Activated CD8-positive, alpha-beta T cell treated with anti-CD3 and anti-CD28 coated beads, Interleukin-2, amount 10 ng/mL, durations not matched to agents 7 days and 5 days (primary cell): Measurements from ENCODE around the gene PLSCR3. TPM values are rescaled to one million over a fixed set of nuclear protein-coding genes. Genes with fewer than 3 reads are reported as not detected.

ENCODE experiments used
- ATAC-seq: fragments of 150-1000 bp; cut with Tn5 transposase; one replicate; pipeline ENCODE4 v1.10.0; 2021; ENCODE audit warnings: moderate library complexity
- CTCF ChIA-PET: fragments of 350-600 bp; sonication (Branson Sonifier 250); formaldehyde crosslinking; loops from one replicate; lab custom pipeline; 2021; ENCODE audit warnings: antibody characterized with exemption; lab: Charles Lee
- POLR2A ChIA-PET: fragments of 350-600 bp; sonication (Branson Sonifier 250); formaldehyde crosslinking; loops from one replicate; lab custom pipeline; 2021; ENCODE audit warnings: antibody characterized with exemption; lab: Charles Lee
- DNase-seq: peaks from one replicate; pipeline ENCODE4 v3.0.0-alpha.2; 2020
- H3K27ac Mint-ChIP-seq: one replicate; pipeline ENCODE4 v1.8.0; 2021; ENCODE audit warnings: mild to moderate bottlenecking, mixed read lengths
- H3K27me3 Mint-ChIP-seq: one replicate; pipeline ENCODE4 v1.8.0; 2021; ENCODE audit warnings: low read depth, mixed read lengths
- H3K36me3 Mint-ChIP-seq: one replicate; pipeline ENCODE4 v1.8.0; 2021; ENCODE audit warnings: low read depth, mixed read lengths
- H3K4me1 Mint-ChIP-seq: one replicate; pipeline ENCODE4 v1.8.0; 2021; ENCODE audit warnings: low read depth, mixed read lengths
- H3K4me3 Mint-ChIP-seq: one replicate; pipeline ENCODE4 v1.8.0; 2021; ENCODE audit warnings: mild to moderate bottlenecking, mixed read lengths
- H3K9me3 Mint-ChIP-seq: one replicate; pipeline ENCODE4 v1.8.0; 2022; ENCODE audit warnings: mixed read lengths; ENCODE audit not compliant: insufficient read depth
- total RNA-seq, 2 experiments: library from RNA; stranded (reverse); gene quantifications; one replicate each; pipeline ENCODE4 v1.2.3, GENCODE V29; 2021

The PLSCR3 gene
- total RNA-seq, 2 experiments from 2014 or later, result 87.9 to 92.6 TPM

DNA sequence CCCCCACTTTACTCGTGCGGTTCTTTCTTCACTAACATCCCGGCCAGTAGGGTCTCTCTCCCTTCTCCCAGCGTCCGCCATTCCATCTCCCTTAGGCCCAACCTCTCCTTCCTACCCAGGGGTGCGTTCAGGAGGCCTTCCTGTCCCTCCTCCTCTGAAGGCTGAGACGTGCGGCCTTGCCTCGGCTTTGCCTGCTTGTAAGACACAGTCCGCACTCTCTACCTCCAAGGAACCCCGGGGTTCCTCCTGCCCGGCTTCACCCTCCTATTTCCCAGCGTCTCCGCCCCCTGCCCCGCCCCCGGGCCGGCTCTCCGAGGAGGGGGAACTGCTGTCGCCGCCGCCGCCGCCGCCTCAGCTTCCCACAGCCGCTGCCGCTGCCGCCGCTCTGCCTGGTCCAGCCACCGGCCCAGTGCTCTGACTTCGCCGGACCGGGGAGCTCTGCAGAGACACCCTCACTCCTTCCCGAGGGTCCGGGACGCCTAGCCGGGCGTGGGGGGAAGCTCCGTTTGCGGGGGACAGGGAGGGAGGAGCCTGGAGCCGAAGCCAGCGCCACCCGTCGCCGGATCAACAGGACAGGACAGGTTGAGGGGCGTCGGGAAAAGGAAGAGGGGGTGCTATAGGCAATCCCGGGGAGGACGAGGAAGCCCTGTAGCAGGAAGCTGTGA lies 43.8 kb upstream of the PLSCR3 start:
- peak overlapping the region; percentile 95 for H3K4me3 Mint-ChIP-seq
- peaks cover 15% of the 10 kb centered on the region for H3K36me3 Mint-ChIP-seq
- CTCF ChIA-PET, result interaction anchor here (1.4 to 6.5 kb wide), 10 partner anchors 16 to 122 kb away, joined by 4 to 78 read pairs (median 20); partner anchors contain the start of genes ACAP1, NEURL4, POLR2A and SENP3
- DNase-seq (peak; percentile 73), ATAC-seq (no peak)
- peaks cover 17% of the 10 kb centered on the region for H3K27me3 Mint-ChIP-seq
- H3K27ac Mint-ChIP-seq, result peak overlapping the region; percentile 75
- H3K4me1 Mint-ChIP-seq, result peaks cover 43% of the 10 kb centered on the region
- POLR2A ChIA-PET, result interaction anchor here (0.6 to 3.0 kb wide), 6 partner anchors 20 to 249 kb away, joined by 3 to 12 read pairs (median 4); partner anchors contain the start of genes ACAP1, POLR2A and TP53
- H3K9me3 Mint-ChIP-seq, result no peaks in the 10 kb centered on the region

- CTCF ChIA-PET, result interaction anchor here (0.8 to 6.7 kb wide), 32 partner anchors 9 to 392 kb away, joined by 3 to 83 read pairs (median 10); partner anchors contain the start of genes ACAP1, CHRNB1, GABARAP and NEURL4
- POLR2A ChIA-PET, result interaction anchor here (0.8 to 3.8 kb wide), 13 partner anchors 8 to 250 kb away, joined by 4 to 41 read pairs (median 6); partner anchors contain the start of genes ACAP1, MPDU1, NEURL4 and POLR2A
- Mint-ChIP-seq H3K4me1 (peaks cover 43% of the 10 kb centered on the region), H3K4me3 (peak overlapping the region; percentile 95), H3K36me3 (peaks cover 15% of the 10 kb centered on the region), H3K27me3 (peaks cover 17% of the 10 kb centered on the region), H3K27ac (peak overlapping the region; percentile 75), H3K9me3 (no peaks in the 10 kb centered on the region)
- ATAC-seq, result no peak
- DNase-seq, result no peak
These were observed 43.1 kb upstream of the PLSCR3 start for GRCh38 chr17:7437369-7437863.

GRCh38 chr17:7436556-7437368 lies 42.4 kb upstream of the PLSCR3 start:
- Mint-ChIP-seq H3K36me3 (peaks cover 13% of the 10 kb centered on the region), H3K4me1 (peaks cover 43% of the 10 kb centered on the region), H3K4me3 (peak overlapping the region; percentile 95), H3K27ac (peak overlapping the region; percentile 98), H3K27me3 (peaks cover 17% of the 10 kb centered on the region), H3K9me3 (no peaks in the 10 kb centered on the region)
- POLR2A ChIA-PET, result interaction anchor here (0.7 to 3.8 kb wide), 20 partner anchors 9 to 251 kb away, joined by 3 to 41 read pairs (median 4); partner anchors contain the start of genes ACAP1, MPDU1, NEURL4 and NLGN2
- ATAC-seq, result peak; percentile 74
- peak; percentile 87 for DNase-seq
- CTCF ChIA-PET, result interaction anchor here (0.6 to 6.7 kb wide), 43 partner anchors 9 to 391 kb away, joined by 3 to 83 read pairs (median 6); partner anchors contain the start of genes ACAP1, CHRNB1, GABARAP and NEURL4

DNA sequence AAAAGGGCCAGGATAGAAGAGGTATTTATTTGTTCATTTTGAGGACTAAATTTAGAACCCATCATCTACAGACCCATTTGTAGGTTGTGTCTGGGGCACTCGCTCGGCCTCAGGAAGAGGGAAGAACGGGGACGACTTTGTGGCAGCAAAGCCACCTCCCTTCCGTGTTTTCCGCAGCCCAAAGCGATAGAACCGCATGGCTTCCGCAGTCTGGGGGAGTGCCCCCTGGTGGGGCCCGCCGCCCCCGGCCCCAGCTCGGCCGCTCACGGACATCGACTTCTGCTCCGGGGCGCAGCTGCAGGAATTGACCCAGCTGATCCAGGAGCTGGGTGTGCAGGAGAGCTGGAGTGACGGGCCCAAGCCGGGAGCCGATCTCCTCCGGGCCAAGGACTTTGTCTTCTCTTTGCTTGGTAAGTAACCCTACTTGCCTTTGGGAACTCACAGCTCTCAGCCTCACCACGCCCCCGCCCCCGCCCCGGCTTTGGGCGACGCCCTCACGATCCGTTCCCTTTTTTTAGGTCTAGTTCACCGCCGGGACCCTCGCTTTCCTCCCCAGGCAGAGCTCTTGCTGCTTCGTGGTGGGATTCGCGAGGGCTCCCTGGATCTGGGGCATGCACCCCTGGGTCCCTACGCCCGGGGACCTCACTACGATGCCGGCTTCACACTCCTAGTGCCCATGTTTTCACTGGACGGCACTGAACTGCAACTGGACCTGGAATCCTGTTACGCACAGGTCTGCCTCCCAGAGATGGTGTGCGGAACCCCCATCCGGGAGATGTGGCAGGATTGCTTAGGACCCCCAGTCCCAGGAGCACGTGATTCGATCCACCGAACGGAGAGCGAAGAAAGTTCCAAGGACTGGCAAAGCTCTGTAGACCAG lies 41.6 kb upstream of the PLSCR3 start:
- peak; percentile 35 for ATAC-seq
- ChIA-PET POLR2A (interaction anchor here (0.8 to 3.8 kb wide), 24 partner anchors 8 to 252 kb away, joined by 3 to 41 read pairs (median 4); partner anchors contain the start of genes ACAP1, CTDNEP1, NLGN2 and POLR2A), CTCF (interaction anchor here (0.6 to 6.7 kb wide), 44 partner anchors 10 to 390 kb away, joined by 3 to 83 read pairs (median 5); partner anchors contain the start of genes ACAP1, CHRNB1, GABARAP and MPDU1)
- Mint-ChIP-seq H3K36me3 (peaks cover 13% of the 10 kb centered on the region), H3K4me3 (peak overlapping the region; percentile 95), H3K27ac (peak overlapping the region; percentile 98), H3K4me1 (peaks cover 43% of the 10 kb centered on the region), H3K9me3 (no peaks in the 10 kb centered on the region), H3K27me3 (peaks cover 15% of the 10 kb centered on the region)
- peak; percentile 75 for DNase-seq

- no peaks in the 10 kb centered on the region for H3K9me3 Mint-ChIP-seq
- ChIA-PET CTCF (interaction anchor here (0.8 to 6.7 kb wide), 3 partner anchors 77 to 150 kb away, joined by 3 to 83 read pairs (median 6); partner anchors contain the start of genes SENP3 and TMEM95), POLR2A (interaction anchor here (0.6 to 1.4 kb wide), 4 partner anchors 12 to 255 kb away, joined by 3 to 6 read pairs (median 4); partner anchors contain the start of gene TP53)
- DNase-seq, result no peak
- no peak for ATAC-seq
- H3K27ac Mint-ChIP-seq, result no peak overlapping the region
- no peak overlapping the region for H3K4me3 Mint-ChIP-seq
- no peaks in the 10 kb centered on the region for H3K27me3 Mint-ChIP-seq
- H3K36me3 Mint-ChIP-seq, result peaks cover 4% of the 10 kb centered on the region
- H3K4me1 Mint-ChIP-seq, result peaks cover 17% of the 10 kb centered on the region
These were observed 38.0 kb upstream of the PLSCR3 start for GRCh38 chr17:7432296-7432695.

DNA sequence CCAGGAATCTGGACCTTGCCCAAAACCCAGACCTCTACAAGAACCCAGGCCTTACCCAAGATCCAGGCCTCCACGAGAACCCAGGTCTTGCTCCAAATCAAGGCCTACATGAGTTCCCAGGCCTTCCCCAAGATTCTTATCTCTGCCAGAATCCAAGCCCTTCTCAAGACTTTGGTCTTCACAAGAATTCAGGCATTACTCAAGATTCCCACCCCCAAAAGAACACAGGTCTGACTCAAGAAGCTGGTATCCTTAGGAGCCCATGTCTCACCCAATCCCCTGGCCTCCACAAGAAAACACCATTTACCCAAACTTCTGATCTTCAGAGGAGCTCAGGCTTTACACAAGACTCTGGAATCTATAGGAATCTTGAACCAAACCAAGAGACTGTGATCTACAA lies 36.9 kb upstream of the PLSCR3 start:
- no peak for DNase-seq
- H3K9me3 Mint-ChIP-seq, result no peaks in the 10 kb centered on the region
- H3K36me3 Mint-ChIP-seq, result no peaks in the 10 kb centered on the region
- peaks cover 8% of the 10 kb centered on the region for H3K4me1 Mint-ChIP-seq
- no peak overlapping the region for H3K27ac Mint-ChIP-seq
- ChIA-PET POLR2A (interaction anchor here (1.4 kb wide), 1 partner anchor 256 kb away, joined by 6 read pairs; the partner anchor contains the start of gene TP53), CTCF (interaction anchor here (0.8 to 6.7 kb wide), 3 partner anchors 76 to 149 kb away, joined by 3 to 83 read pairs (median 6); partner anchors contain the start of genes SENP3 and TMEM95)
- no peak overlapping the region for H3K4me3 Mint-ChIP-seq
- H3K27me3 Mint-ChIP-seq, result no peaks in the 10 kb centered on the region
- no peak for ATAC-seq

GRCh38 chr17:7429722-7430121 lies 35.4 kb upstream of the PLSCR3 start:
- POLR2A ChIA-PET, result no interaction called here
- H3K36me3 Mint-ChIP-seq, result no peaks in the 10 kb centered on the region
- H3K4me1 Mint-ChIP-seq, result peaks cover under 1% of the 10 kb centered on the region
- DNase-seq (no peak), ATAC-seq (no peak)
- no peaks in the 10 kb centered on the region for H3K27me3 Mint-ChIP-seq
- no peaks in the 10 kb centered on the region for H3K9me3 Mint-ChIP-seq
- H3K27ac Mint-ChIP-seq, result no peak overlapping the region
- H3K4me3 Mint-ChIP-seq, result no peak overlapping the region
- CTCF ChIA-PET, result no interaction called here

DNA sequence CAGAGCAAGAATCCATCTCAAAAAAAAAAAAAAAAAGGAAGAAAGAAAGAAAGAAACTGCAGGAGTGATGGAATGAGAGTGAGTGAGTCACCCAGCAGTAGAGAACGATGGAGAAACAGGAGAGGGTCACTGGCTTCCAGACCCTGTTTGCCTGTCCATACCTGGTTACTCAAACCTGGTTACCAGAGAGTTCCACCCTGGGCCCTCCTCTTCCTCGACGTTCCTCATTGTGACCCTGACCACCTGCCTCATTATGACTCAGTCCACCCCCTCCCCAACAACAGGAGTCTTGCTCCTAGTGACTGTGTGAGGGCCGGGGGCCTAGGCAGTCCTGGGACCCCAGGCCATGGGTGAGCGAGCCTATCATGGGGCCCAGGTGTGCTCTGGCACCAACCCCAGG lies 34.2 kb upstream of the PLSCR3 start, which contains the start of gene SPEM3:
TSS of gene SPEM3 (plus strand) at position 301 of the 400 bp plus-strand sequence. CDS start at position 347, 46 bp downstream.
- no peaks in the 10 kb centered on the region for H3K36me3 Mint-ChIP-seq
- H3K27me3 Mint-ChIP-seq, result no peaks in the 10 kb centered on the region
- POLR2A ChIA-PET, result no interaction called here
- H3K27ac Mint-ChIP-seq, result no peak within 1 kb of the TSS
- no peak within 1 kb of the TSS for H3K4me3 Mint-ChIP-seq
- ATAC-seq (no peak), DNase-seq (no peak)
- CTCF ChIA-PET, result no interaction called here
- H3K9me3 Mint-ChIP-seq, result no peaks in the 10 kb centered on the region
- H3K4me1 Mint-ChIP-seq, result no peaks in the 10 kb centered on the region

DNA sequence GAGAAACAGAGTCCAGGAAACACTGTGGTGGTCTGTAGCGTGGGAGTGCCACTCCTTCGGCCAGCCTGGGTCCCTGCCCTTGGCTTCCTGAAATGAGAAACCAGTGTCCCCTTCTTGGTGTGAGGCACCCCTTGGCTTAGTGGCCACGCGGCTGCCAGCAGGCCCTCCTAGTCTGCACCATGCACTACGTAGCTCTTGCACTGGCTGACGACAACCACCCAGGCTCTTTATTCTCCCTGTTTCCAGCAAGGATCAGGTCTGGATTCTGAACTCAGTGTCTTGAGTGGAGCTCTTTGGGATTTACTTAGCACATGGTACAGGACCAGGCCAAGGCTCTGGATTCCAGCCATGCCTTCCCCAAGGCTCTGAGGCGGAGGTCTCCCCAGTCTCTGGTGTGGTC lies 33.2 kb upstream of the PLSCR3 start:
- no peak for ATAC-seq
- no peak overlapping the region for H3K27ac Mint-ChIP-seq
- H3K4me1 Mint-ChIP-seq, result no peaks in the 10 kb centered on the region
- H3K9me3 Mint-ChIP-seq, result no peaks in the 10 kb centered on the region
- no peak for DNase-seq
- ChIA-PET CTCF (no interaction called here), POLR2A (interaction anchor here (0.8 kb wide), 1 partner anchor 8 kb away, joined by 3 read pairs; the partner anchor contains the start of gene TMEM102)
- no peaks in the 10 kb centered on the region for H3K36me3 Mint-ChIP-seq
- H3K27me3 Mint-ChIP-seq, result no peaks in the 10 kb centered on the region
- no peak overlapping the region for H3K4me3 Mint-ChIP-seq

GRCh38 chr17:7426896-7427489 lies 32.7 kb upstream of the PLSCR3 start:
- Mint-ChIP-seq H3K4me3 (no peak overlapping the region), H3K36me3 (no peaks in the 10 kb centered on the region), H3K27ac (no peak overlapping the region), H3K9me3 (no peaks in the 10 kb centered on the region), H3K27me3 (no peaks in the 10 kb centered on the region), H3K4me1 (no peaks in the 10 kb centered on the region)
- POLR2A ChIA-PET, result interaction anchor here (0.8 kb wide), 1 partner anchor 9 kb away, joined by 3 read pairs; the partner anchor contains the start of gene TMEM102
- CTCF ChIA-PET, result interaction anchor here (4.4 kb wide), 1 partner anchor 8 kb away, joined by 15 read pairs; the partner anchor contains the start of gene TMEM102
- ATAC-seq, result no peak
- DNase-seq, result no peak
